Gastrocnemius medialis (tissue), 4 donors: ENCODE data around the gene CDK18. TPM values are rescaled to one million over a fixed set of nuclear protein-coding genes. Genes with fewer than 3 reads are reported as not detected.

Experiments
- ATAC-seq, 2 donors: fragments of 150-250 bp; one replicate each; pipeline ENCODE4 v1.9.1; 2016
- DNase-seq, 2 donors: peaks; one replicate each; pipeline ENCODE4 v3.0.0-alpha.2; 2019
- H3K27ac ChIP-seq, 4 donors: fragments of 200-600 bp; sonication (generic); 1 replicate in 1 of 4; 2 replicates in 3 of 4; pipeline ENCODE4 v1.5.1; 2016 to 2018; ENCODE audit warnings: mild to moderate bottlenecking in 2 of 4, moderate library complexity in 1 of 4
- H3K27me3 ChIP-seq, 3 donors: fragments of 200-600 bp; sonication (generic) in 2 of 3; 1 replicate in 1 of 3; 2 replicates in 2 of 3; pipeline versions ENCODE4 v1.5.1 to v1.6.0; 2016 to 2019; ENCODE audit warnings: mild to moderate bottlenecking in 1 of 3, moderate library complexity in 1 of 3
- H3K36me3 ChIP-seq, 2 donors: fragments of 200-600 bp; sonication (generic) in 1 of 2; one replicate each; pipeline ENCODE4 v1.5.1; 2017 to 2018
- H3K4me1 ChIP-seq, 2 donors: fragments of 200-600 bp; sonication (generic) in 1 of 2; one replicate each; pipeline ENCODE4 v1.5.1; 2016 to 2017; ENCODE audit warnings: mild to moderate bottlenecking in 2 of 2
- H3K4me3 ChIP-seq, 4 donors: fragments of 200-600 bp; sonication (generic) in 3 of 4; 1 replicate in 1 of 4; 2 replicates in 3 of 4; pipeline ENCODE4 v1.5.1; 2016 to 2019; ENCODE audit warnings: mild to moderate bottlenecking in 2 of 4
- H3K9me3 ChIP-seq, 3 donors: fragments of 200-600 bp; sonication (generic) in 2 of 3; 1 replicate in 1 of 3; 2 replicates in 2 of 3; pipeline ENCODE4 v1.5.1; 2016 to 2019
- POLR2A ChIP-seq, 2 donors: fragments of 450-650 bp; IDR thresholded peaks; one replicate each; pipeline ENCODE4 v1.6.1; 2017; ENCODE audit warnings: antibody characterized with exemption in 2 of 2, mild to moderate bottlenecking in 2 of 2, moderate library complexity in 2 of 2
- in situ Hi-C, 4 donors: fragments of 200-750 bp; cut with MboI; loops; one replicate each; pipeline versions ENCODE4 v1.15.0 to v1.8.0; 2017; ENCODE audit warnings: low sequenced_read_pairs in 4 of 4
- intact Hi-C: fragments of 100-400 bp; cut with DNase I; formaldehyde crosslinking; loops from one replicate; pipeline ENCODE4 v1.15.1; 2023; ENCODE audit warnings: low total_unique reads
- total RNA-seq, 4 donors: library from RNA; depleted of rRNA; stranded (reverse); fragments of >200 nt; gene quantifications; one replicate each; pipeline versions ENCODE4 v1.1.0 to v1.2.3, GENCODE V29; 2016
- TF ChIP-seq, protein P1 (sequence below), 5 experiments: fragments of 450-650 bp in 3 of 5; fragments of 200-600 bp in 2 of 5; sonication (generic) in 2 of 5; IDR thresholded peaks in 4 of 5; conservative IDR thresholded peaks in 1 of 5; 1 replicate in 4 of 5; 2 replicates in 1 of 5; pipeline ENCODE4 v1.5.1; 2016 to 2019; ENCODE audit warnings: antibody characterized with exemption in 5 of 5, mild to moderate bottlenecking in 3 of 5, moderate library complexity in 3 of 5

CDK18 gene
- total RNA-seq, 4 donors from 2014 or later, result 1.2 to 4.6 (median 1.5) TPM

DNA sequence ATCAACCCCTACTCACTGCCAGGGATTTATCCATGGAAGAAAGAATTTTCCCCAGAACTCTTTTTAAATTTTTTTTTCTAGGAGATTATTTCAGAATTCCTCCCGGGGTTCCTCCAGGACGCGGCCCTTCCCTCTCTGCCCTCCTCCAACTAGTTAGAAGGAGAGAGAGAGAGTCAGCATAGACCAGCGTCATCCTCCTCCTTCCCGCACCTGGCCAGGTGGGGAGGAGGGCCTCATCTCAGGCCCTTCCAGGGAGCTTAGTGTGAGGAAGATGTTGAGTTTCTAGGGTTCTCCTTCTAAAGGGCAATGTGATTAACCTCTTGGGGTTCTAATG is 63.6 kb downstream of the CDK18 start:
- H3K9me3 ChIP-seq, result no peaks in the 10 kb centered on the region
- peaks cover 30 to 39% (median 31%) of the 10 kb centered on the region in 3 donors for H3K27me3 ChIP-seq
- H3K4me1 ChIP-seq, result no peaks in the 10 kb centered on the region
- ATAC-seq, result no peak
- in situ Hi-C loops, result no loop called here
- H3K4me3 ChIP-seq, result no peak overlapping the region
- TF ChIP-seq POLR2A (IDR thresholded peaks at IDR 0.05), result no peak
- TF ChIP-seq, protein P1, sequence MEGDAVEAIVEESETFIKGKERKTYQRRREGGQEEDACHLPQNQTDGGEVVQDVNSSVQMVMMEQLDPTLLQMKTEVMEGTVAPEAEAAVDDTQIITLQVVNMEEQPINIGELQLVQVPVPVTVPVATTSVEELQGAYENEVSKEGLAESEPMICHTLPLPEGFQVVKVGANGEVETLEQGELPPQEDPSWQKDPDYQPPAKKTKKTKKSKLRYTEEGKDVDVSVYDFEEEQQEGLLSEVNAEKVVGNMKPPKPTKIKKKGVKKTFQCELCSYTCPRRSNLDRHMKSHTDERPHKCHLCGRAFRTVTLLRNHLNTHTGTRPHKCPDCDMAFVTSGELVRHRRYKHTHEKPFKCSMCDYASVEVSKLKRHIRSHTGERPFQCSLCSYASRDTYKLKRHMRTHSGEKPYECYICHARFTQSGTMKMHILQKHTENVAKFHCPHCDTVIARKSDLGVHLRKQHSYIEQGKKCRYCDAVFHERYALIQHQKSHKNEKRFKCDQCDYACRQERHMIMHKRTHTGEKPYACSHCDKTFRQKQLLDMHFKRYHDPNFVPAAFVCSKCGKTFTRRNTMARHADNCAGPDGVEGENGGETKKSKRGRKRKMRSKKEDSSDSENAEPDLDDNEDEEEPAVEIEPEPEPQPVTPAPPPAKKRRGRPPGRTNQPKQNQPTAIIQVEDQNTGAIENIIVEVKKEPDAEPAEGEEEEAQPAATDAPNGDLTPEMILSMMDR (IDR thresholded peaks at IDR 0.05 in 4 of 5, conservative IDR thresholded peaks at IDR 0.05 in 1 of 5), result no peak
- H3K27ac ChIP-seq, result no peak overlapping the region
- H3K36me3 ChIP-seq, result no peaks in the 10 kb centered on the region
- intact Hi-C loops, result no loop called here
- no peak for DNase-seq

DNA sequence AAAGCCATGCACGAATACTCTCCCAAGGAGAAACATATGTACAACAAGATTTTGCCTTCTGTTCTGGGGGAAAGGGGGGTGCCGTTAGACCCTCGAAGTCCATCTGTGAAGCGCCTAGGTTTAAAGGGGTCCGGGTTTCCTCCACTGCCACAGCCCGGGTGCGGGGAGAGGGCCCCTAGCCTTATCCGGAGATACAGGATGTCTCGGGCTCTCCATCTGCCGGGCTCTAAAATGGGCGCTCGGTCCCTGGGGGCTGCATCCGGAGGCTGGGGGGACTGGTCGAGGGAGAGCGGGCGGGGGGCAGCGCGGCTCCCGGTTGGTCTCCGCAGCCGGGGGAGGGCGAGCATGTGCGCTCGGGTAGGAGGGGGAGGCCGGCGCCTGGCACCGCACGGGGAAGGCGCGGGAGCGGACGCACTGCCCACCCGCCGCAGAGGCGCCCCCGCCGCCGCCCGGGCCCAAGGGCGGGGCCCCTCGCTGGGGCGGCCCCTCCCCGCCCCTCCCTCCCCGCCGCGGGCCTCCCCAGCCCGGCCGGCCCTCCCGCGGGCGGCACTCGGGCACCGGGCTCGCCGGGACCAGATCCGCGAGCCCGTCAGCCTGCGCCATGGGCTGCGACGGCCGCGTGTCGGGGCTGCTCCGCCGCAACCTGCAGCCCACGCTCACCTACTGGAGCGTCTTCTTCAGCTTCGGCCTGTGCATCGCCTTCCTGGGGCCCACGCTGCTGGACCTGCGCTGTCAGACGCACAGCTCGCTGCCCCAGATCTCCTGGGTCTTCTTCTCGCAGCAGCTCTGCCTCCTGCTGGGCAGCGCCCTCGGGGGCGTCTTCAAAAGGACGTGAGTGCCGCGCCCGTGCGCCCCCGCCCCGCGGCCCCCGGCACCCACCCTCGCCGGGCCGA is 64.2 kb downstream of the CDK18 start:
- peak overlapping the region; percentile 27 to 44 (median 40) for H3K4me3 ChIP-seq
- H3K9me3 ChIP-seq, result no peaks in the 10 kb centered on the region
- no peaks in the 10 kb centered on the region for H3K4me1 ChIP-seq
- peaks cover 30 to 39% (median 31%) of the 10 kb centered on the region in 3 donors for H3K27me3 ChIP-seq
- ATAC-seq, result peak in 1 of 2 donors; percentile 27
- TF ChIP-seq, protein P1 (IDR thresholded peaks at IDR 0.05 in 4 of 5, conservative IDR thresholded peaks at IDR 0.05 in 1 of 5), result no peak
- TF ChIP-seq POLR2A (IDR thresholded peaks at IDR 0.05), result no peak
- H3K36me3 ChIP-seq, result no peaks in the 10 kb centered on the region
- H3K27ac ChIP-seq, result no peak overlapping the region
- in situ Hi-C loops (no loop called here), intact Hi-C loops (no loop called here)
- DNase-seq, result no peak

DNA sequence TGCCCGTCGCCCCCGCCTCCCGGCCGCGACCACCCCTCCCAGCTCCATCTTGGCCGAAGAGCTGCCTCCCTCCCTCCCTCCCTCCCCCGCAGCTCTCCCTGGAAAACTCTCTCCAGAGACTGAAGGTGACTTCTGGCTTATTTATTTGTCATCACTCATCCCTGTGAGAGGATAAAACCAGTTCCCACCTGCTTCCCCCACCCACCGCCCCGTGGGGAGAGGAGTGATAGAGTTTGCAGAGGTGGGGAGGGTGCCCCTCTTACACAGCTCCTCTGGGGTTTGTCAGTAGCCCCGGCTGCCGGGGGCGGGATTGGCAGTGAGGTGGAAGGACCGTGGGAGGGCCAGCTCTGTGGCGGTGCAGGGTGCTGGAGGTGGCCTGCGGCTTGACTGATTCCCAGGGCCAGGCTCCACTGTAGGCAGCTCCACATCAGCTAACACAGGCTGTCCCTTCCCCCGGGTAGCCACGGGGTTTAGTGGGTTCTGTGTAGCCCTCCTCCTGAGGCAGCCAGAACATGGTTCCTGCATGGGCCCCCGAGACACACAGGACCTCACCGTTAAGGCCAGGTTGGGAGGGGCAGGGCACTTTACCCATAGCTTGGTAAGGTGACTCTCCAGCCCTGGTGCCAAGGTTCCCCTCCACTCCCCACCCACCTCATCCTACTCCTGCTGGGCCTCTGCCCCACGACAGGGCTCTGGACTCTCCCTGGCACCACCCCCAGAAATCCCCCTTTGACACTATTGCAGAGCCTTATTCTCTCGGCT is 65.1 kb downstream of the CDK18 start:
- intact Hi-C loops (no loop called here), in situ Hi-C loops (no loop called here)
- H3K36me3 ChIP-seq, result no peaks in the 10 kb centered on the region
- H3K4me3 ChIP-seq, result peak overlapping the region in 2 of 4 donors; percentile 43 to 44
- no peaks in the 10 kb centered on the region for H3K9me3 ChIP-seq
- H3K27me3 ChIP-seq, result peaks cover 28 to 39% (median 31%) of the 10 kb centered on the region in 3 donors
- no peak for ATAC-seq
- TF ChIP-seq POLR2A (IDR thresholded peaks at IDR 0.05), result no peak
- TF ChIP-seq, protein P1 (IDR thresholded peaks at IDR 0.05 in 4 of 5, conservative IDR thresholded peaks at IDR 0.05 in 1 of 5), result no peak
- H3K27ac ChIP-seq, result no peak overlapping the region
- H3K4me1 ChIP-seq, result no peaks in the 10 kb centered on the region
- DNase-seq, result no peak

DNA sequence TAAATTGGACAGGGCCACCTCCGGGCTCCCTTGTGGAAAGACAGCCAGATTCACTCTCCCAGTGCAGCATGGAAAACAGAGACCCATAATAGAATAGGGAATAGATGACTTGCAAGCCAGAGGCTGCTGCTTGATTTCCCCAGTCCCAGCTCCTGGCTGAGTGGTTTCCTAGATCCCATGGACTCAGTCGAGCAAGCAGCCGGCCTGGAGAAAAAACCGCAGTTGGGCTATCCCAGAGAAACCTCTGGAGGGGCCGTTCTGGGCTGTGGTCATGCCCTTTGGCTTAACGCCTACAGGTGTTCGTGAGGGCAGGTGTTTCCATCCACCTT is 65.7 kb downstream of the CDK18 start:
- TF ChIP-seq, protein P1 (IDR thresholded peaks at IDR 0.05 in 4 of 5, conservative IDR thresholded peaks at IDR 0.05 in 1 of 5), result no peak
- TF ChIP-seq POLR2A (IDR thresholded peaks at IDR 0.05), result no peak
- Histone ChIP-seq H3K27ac (no peak overlapping the region), H3K27me3 (peaks cover 27 to 39% (median 31%) of the 10 kb centered on the region in 3 donors), H3K9me3 (no peaks in the 10 kb centered on the region), H3K4me3 (no peak overlapping the region), H3K4me1 (no peaks in the 10 kb centered on the region), H3K36me3 (no peaks in the 10 kb centered on the region)
- in situ Hi-C loops (no loop called here), intact Hi-C loops (no loop called here)
- no peak for DNase-seq
- ATAC-seq, result no peak
